Stimulated activated CD4-positive, alpha-beta T cell treated with anti-CD3 and anti-CD28 coated beads, Interleukin-12 subunit alpha, Interleukin-12 subunit beta, amount 100 ng/mL, for 48 hours (primary cell): ENCODE results near the gene SLC16A13.
A peak's percentile ranks its signal among the peaks of the same experiment; 100 is the strongest.

Experiments
- DNase-seq, 3 donors: peaks; one replicate each; pipeline ENCODE4 v3.0.0-alpha.2; 2020; ENCODE audit warnings: low read depth in 2 of 3, low spot score in 1 of 3

The SLC16A13 gene

DNA sequence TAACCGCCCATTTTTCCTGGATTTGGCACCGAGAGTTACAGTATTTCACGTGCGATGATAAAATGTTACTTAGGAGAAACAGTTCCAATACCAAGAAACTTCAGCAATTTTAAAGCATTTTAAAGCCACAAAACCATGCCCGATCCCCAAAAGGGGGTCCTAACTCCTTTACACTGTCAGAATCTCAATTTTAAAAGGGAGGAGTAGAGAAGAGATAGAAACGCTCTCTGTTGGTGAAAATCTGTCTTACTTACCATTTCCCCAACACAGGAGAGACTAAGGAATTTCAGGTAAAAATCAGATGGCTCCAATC, 23.9 kb upstream of the SLC16A13 start:
- DNase-seq, result no peak

DNA sequence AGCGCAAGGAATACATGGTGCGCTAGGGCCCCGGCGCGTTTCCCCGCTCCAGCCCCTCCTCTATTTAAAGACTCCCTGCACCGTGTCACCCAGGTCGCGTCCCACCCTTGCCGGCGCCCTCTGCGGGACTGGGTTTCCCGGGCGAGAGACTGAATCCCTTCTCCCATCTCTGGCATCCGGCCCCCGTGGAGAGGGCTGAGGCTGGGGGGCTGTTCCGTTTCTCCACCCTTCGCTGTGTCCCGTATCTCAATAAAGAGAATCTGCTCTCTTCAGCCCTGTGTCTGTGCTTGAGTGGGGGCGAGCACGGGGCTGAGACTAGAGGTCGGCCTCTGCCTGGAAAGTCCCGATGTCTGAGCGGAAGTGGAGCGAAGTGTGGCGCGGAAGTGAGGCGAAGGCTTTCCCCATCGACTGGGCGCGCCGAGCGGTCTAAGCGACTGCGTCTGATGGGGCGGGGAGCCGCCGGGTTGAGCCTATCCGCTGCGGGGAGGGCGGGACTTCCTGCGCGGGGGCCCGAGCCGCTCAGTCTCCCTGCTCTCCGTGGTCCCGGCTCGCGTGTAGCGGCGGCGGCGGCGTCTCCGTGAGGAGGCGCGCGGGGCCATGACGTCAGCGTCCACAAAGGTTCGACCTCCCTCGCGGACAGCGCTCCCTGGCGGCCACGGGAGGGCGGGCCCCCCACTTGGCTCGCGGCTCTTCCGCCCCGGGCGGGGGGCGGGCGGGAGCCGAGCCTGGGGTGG, 21.4 kb upstream of the SLC16A13 start:
- peak; percentile 90 to 96 (median 96) for DNase-seq

DNA sequence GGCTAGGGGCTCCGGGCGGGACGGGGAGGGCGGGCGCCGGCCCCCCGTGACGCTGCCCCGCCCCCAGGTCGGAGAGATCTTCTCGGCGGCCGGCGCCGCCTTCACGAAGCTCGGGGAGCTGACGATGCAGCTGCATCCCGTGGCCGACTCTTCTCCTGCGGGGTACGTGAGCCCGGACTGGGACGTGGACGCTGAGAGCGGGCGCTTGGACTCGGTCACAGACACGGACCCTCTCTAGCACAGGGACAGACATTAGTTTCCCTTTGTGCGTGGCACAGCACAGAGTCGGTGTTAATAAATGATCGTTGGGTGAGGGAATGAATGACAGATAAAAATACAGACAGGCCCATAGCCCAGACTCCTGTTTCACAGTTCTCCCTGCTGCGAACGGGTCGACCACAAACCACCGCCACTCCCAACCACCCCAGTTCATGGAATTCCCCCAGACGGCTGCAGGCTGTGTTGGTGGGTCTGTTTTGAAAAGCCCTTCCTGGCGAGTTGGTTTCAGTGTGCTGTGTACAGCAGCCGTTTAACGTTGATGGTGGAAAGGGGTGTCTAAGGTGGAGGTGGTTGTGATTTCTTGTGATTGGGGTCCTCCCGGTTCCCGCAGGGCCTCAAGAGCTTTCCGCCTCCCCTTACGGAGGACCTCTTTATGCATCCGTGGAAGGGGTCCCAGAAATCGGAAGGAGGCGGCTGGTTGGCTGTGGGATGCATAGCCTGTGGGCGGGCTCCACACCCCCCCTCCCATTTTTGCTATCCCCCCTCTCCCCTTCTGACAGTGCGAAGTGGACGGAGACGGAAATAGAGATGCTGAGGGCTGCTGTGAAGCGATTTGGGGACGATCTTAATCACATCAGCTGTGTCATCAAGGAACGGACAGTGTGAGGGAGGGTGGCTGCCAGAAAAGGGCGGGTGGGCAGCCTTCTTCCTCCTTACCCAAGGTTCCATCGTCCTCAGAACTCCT, 20.5 kb upstream of the SLC16A13 start:
- DNase-seq, result peak; percentile 55 to 76 (median 66)

DNA sequence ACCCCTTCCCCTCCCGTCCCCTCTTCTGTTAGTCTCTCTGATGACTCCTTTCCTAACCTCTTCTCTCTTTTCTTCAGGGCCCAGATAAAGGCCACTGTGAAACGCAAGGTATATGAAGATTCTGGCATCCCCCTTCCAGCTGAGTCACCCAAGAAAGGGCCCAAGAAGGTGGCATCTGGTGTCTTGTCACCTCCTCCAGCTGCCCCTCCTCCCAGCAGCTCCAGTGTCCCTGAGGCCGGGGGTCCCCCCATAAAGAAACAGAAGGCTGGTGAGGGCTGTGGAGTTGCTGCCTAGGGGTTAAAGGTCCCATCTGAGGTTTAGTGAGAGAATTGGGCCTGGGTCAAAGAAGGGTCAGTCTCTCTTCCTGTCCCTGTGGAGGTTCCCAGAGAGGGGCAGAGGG, 19.4 kb upstream of the SLC16A13 start:
- DNase-seq, result no peak

DNA sequence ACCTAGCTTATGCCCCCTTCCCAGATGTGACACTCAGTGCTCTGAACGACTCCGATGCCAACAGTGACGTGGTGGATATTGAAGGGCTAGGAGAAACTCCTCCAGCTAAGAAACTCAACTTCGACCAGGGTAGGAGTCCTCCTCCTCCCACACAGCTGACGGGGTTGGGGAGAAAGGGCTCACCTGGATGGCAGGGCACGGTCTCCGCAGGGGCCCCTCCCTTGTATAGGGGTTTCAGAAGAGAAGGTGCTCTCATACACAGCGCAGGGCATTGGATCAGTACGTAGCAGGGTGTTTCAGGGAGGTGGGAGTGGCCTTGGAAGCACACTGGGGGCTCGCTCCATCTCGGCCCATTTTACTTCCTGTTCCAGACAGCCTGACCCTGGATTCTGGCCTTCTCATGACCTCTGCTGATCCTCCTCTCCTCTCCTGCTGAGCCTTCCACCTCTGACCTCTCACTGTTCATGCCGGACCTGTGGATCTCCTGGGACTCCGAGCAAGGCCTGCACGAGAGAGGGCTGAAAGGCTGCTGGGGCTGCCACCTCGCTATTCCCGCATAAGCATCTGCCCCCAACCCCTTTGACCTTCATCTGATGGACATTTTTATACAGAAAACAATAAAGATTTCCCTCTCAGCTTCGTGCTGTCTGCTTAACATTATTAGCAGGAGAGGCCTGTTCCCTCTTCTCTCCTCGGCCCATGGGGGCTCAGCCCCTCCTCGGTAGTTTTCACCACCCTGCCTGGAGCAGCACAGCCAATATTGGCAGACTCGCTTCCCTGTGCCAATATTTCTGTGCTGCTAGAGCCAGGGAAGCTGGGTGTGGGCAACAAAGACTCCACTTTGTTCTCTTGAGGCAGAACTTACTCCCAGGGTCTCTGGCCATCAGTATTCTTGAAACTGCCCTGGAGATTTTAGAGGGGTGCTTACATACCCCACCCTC, 18.7 kb upstream of the SLC16A13 start:
- no peak for DNase-seq

DNA sequence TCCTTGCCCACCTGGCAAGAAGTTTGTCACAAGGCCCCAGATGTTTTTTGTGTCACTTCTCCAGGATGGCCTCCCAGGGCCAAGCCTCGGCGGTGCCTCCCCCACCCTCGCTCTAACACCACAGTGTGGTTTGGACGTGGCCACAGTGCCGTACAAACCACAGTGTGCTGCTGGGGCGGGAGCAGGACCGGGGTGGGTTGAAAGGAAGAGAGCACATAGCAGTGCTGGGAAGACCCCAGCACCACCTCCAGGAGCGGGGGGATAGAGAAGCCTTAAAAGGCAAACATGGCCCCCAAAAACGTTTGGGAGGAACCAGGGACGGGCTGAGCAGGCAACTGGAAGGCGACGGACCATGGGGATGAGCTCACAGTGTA, 18.0 kb upstream of the SLC16A13 start:
- no peak for DNase-seq

DNA sequence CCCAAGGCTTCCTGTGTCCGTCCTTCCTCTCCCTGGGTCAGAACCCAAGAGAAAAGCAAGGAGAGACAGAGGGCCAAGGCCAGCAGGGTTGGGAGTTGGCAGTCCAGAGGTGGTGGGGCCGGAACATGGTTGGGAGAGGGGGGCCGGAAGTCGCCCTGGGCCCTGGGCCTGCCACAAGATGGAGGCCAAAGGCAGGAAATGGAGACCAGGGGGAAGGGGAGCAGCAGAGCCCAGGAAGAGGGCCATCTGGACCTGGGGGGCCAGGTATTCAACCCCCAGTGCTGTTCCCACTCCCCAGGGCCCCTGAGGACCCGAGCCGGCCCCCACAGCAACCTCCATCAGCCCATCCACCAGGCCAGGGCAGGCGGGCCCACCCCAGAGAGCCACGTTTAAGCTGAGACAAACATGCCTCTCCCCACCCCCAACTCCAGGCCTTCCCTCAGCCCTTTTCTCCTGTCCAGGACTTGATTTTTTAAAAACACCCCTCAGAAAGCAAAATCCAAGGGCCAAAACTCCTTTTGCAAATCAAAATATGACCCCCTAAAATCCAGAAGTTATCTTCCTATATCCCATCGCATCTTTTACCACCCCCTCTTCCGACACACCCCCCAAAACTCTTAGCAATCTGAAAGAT, 17.4 kb upstream of the SLC16A13 start:
- no peak for DNase-seq

DNA sequence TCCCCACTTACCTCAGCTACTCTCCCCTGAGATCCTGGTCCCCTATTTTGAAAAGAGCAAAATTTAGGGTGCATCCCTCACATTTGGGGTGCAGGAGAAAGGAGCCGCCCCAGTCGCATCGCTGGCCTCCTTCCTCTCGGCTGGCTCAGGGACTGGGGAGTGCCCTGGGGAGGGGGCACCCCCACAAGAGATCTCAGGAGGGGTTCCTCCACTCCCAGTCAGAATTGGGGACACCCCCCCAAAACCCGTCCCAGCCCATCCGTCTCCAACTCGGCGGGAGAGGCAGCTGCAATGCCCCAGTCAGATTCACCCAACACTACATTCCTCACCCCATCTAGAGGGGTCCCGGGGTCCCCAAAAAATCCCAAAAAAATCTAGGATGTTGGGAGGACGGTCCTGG, 16.4 kb upstream of the SLC16A13 start:
- no peak for DNase-seq

DNA sequence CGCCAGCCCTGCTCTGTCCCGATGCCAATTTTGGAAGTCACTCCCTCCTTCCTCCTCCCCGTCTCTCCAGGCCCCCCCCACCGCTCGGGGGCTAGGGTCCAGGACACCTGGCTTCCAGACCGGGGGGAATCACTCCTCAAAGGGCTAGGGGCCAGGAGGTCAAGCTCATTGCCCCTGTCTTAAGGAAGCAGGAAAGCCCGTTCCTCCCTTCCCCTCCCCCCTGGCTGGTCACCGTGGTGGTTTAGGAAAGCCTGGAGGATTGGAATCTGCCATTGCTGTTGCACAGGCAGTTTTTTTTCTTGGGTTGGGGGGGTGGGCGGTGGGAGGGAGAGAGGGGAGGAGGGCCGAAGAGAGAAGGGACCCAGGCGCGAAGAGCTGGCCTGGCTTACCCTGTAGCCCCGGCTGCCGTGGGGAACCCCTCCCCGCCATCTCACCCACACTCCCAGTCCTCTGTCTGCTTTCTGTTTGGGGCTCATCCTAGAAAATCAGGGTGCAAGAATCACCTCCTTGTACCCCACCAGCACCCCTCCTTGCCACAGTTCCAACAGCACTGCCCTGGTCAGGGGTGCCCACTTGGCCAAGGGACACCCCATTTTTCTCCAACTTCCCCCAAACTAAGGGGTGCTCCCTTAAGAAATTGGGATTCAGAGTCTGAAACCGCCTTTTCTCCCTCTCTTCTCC, 15.8 kb upstream of the SLC16A13 start:
- no peak for DNase-seq

DNA sequence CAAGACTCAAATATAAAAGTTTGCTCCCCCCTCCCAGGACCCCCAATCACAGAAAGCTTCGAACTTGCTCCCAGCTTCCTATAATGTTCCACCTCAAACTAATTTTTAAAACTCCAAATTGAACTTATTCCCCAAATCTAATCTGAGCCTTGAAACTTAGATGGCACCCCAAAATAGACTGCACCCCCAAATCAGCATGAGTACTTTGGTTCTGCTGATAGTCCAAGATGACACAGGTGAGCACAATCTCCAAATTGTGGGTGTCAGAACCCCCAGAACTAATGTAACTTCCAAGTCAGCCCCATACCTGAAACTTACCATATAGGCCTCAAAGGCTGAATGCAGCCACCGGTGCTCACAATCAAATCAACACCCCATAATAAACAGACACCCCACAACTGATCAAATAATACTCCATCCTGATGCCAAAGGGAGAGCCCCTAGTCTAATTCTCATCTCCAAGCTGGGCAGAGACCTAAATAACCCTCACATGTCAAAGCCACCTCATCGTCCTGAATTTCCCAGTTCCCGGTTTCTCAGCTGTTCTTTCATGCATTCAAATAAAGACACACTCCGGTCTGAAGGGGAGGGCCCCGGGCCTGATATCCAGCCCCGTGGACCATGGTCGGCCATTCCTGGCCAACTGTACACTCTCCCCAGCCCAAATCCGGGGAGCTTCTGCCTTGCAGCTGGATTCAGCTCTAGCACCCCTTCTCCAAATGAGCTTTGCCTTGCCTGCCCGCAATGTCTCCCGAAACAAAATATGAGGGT, 14.7 kb upstream of the SLC16A13 start:
- DNase-seq, result no peak

DNA sequence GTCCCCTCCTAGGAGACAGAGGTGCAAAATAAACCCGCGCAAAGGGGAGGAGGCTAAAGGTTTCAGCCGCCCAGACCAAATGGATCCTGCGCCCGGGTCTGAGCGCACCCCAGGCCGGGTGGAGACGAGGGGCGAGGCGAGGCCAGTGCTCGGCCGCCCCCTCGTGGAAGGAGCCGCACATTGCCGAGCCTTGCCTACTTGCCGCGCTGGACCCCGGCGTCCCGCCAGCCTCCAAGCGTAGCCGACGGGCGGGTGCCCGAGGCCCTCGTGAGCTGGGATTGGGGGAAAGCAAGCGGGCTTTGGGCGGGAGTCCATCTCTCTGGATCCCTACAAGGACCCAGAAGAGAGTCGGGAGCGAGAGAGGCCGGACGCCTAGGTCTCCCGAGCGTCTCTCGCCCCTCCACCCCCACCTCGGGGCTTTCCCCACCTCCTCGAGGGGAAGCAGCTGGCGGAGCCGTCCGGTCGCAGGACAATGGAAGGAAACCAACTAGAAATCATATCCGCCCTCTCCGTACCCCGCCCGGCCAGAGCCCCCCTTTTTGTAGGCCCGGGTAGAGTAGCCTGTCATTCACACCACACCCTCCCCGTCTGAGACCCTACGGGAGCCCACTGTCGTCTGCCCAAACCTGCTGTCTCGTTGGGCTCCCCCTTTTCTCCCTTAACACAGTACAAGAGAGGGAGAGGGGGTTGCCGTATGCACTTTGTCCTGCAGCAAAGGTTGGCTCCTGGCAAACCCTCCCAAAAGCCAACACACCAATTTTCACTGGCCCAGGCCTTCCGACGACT, 13.6 kb upstream of the SLC16A13 start:
- peak; percentile 65 to 79 (median 76) for DNase-seq

DNA sequence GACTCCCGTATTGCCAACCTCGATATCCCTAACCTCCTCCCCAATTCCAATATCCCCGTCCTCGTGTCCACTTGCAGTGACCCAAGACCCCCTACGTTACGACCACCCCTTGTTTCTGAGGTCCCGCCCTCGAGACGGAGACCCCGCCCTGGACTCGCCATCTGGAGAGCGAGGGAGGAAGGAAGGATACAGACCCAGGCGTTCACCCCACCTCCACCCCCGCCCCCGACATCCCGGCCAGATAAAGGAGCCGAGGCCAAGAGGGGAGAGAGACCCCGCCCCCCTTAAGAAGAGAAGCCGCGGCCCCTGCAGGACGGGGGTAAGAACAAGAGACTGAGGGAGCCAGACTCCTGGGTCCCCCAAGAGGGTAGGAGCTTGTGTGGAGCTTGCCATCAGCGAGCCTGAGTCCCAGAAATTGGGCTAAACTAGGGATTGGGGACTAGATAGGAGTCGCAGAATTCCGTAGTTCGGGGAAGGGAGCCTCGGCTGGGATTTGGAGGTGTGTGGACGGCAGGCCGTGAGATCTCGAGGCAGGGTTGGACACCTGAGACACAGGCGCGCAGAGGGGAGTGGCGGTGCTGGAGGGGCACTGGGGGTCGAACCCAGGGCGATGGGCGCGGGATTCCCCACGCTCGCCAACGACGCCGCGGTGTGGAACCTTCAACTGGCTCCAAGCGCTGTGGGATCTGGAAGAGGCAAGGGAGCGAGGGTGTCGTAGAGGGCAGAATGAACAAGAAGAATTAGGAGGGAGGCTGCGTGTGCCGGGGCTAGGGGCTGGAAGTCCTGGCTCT, 12.8 kb upstream of the SLC16A13 start, which contains the start of gene BCL6B:
Gene BCL6B (plus strand): TSS at position 270 of the 791 bp plus-strand sequence. CDS start 622 bp downstream, outside the sequence.
- no peak for DNase-seq

DNA sequence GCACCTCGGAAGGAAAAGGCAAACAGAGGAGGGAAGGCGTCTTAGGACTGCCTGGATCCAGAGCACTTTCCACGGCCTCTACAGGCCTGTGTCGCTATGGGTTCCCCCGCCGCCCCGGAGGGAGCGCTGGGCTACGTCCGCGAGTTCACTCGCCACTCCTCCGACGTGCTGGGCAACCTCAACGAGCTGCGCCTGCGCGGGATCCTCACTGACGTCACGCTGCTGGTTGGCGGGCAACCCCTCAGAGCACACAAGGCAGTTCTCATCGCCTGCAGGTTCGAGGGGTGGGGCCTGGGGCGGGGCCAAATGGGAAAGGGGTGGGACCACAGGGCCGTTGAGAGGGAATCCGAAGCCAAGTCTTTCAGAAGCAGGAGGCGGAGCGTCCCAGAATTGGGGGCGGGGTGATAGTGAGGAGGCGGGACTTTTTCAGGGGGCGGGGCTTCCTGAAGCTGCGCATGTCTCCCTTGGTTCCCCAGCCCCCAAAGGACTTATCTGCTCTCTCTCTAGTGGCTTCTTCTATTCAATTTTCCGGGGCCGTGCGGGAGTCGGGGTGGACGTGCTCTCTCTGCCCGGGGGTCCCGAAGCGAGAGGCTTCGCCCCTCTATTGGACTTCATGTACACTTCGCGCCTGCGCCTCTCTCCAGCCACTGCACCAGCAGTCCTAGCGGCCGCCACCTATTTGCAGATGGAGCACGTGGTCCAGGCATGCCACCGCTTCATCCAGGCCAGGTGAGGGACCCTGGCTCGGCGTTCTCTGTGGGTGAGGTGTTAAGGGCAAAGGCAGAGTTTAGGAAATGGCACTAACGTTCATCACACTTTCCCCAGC, 12.0 kb upstream of the SLC16A13 start:
- DNase-seq, result peak; percentile 90 to 95 (median 95)

DNA sequence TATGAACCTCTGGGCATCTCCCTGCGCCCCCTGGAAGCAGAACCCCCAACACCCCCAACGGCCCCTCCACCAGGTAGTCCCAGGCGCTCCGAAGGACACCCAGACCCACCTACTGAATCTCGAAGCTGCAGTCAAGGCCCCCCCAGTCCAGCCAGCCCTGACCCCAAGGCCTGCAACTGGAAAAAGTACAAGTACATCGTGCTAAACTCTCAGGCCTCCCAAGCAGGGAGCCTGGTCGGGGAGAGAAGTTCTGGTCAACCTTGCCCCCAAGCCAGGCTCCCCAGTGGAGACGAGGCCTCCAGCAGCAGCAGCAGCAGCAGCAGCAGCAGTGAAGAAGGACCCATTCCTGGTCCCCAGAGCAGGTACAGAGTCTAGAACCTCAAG, 11.4 kb upstream of the SLC16A13 start:
- no peak for DNase-seq

DNA sequence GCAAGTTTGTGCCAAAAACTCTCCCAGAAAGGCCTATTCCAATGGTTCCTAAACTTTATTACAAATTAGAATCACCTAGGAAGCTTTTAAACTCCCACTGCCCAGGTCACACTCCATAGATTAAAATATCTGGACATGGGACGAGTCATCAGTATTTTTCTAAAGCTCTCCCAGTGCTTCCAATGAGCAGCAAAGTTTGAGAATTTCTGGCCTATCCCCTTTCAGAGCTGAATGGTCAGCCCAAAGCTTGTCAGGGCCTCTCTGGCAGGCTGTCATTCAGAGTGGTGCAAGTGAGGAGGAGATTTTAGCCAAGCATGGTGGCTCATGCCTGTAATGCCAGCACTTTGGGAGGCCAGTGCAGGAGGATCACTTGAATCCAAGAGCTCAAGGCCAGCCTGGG, 10.6 kb upstream of the SLC16A13 start:
- DNase-seq, result no peak

DNA sequence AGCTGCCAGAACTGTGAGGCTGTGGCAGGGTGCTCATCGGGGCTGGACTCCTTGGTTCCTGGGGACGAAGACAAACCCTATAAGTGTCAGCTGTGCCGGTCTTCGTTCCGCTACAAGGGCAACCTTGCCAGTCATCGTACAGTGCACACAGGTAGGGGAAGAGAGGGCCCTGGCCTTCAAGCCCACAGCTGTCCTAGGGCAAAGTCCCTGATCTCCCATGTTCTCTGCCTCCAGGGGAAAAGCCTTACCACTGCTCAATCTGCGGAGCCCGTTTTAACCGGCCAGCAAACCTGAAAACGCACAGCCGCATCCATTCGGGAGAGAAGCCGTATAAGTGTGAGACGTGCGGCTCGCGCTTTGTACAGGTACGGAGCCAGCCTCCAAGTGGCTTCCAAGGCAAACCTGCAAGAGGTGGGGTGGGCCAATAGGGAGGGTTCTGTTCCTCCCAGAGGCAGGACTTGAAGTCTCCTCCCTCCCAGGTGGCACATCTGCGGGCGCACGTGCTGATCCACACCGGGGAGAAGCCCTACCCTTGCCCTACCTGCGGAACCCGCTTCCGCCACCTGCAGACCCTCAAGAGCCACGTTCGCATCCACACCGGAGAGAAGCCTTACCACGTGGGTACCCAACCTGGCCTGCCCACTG, 9.2 kb upstream of the SLC16A13 start:
- no peak for DNase-seq

DNA sequence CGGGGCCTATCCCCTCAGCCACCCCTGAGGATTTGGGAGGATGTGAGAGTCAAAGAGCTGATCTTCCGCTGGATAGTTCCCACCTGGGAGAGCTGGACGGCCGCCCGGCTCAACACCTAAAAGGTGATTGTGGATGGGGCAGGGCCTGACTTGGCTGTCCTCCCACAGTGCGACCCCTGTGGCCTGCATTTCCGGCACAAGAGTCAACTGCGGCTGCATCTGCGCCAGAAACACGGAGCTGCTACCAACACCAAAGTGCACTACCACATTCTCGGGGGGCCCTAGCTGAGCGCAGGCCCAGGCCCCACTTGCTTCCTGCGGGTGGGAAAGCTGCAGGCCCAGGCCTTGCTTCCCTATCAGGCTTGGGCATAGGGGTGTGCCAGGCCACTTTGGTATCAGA, 8.5 kb upstream of the SLC16A13 start:
- no peak for DNase-seq
